SK-N-SH (cell line): ENCODE measurements around the gene TNFRSF12A. TPM values are rescaled to one million over a fixed set of nuclear protein-coding genes. Genes with fewer than 3 reads are reported as not detected.

ENCODE experiments used
- CTCF ChIA-PET: fragments of 300-600, 350-600 bp; formaldehyde crosslinking; extraction: SDS; loops from one replicate; lab custom pipeline; 2021; lab: Yijun Ruan, JAX
- POLR2A ChIA-PET: fragments of 350-600 bp; sonication (Branson Sonifier 250); formaldehyde crosslinking; extraction: SDS; loops from one replicate; lab custom pipeline; 2020; ENCODE audit warnings: antibody characterized with exemption, inconsistent platforms; lab: Yijun Ruan, JAX
- DNase-seq: peaks from one replicate; pipeline ENCODE4 v3.0.0; 2012
- H2AFZ ChIP-seq: fragments of 200-600 bp; sonication (generic); 2 replicates; pipeline ENCODE4 v1.8.1; 2016; ENCODE audit warnings: antibody characterized with exemption, mild to moderate bottlenecking, low read depth
- H3F3A ChIP-seq: fragments of 200-600 bp; sonication (generic); replicated peaks from 2 replicates; pipeline ENCODE3; 2016; ENCODE audit warnings: antibody characterized with exemption, mild to moderate bottlenecking; ENCODE audit not compliant: insufficient read depth
- H3K27ac ChIP-seq, 2 experiments: fragments of 200-500 bp in 1 of 2; fragments of 200-600 bp in 1 of 2; sonication (Bioruptor generic) in 1 of 2; sonication (generic), shearing (Covaris generic) in 1 of 2; 2 replicates each; pipeline versions ENCODE4 v1.5.1 to v1.6.1; 2014 to 2016; ENCODE audit warnings: low read depth in 2 of 2, inconsistent platforms in 1 of 2, low read length in 1 of 2, mild to moderate bottlenecking in 1 of 2, mixed read lengths in 1 of 2
- H3K27me3 ChIP-seq: fragments of 200-600 bp; sonication (generic), shearing (Covaris generic); 2 replicates; pipeline ENCODE4 v1.6.1; 2016; ENCODE audit warnings: mixed run types; ENCODE audit not compliant: insufficient read depth
- H3K36me3 ChIP-seq, 2 experiments: fragments of 200-500 bp in 1 of 2; fragments of 200-600 bp in 1 of 2; sonication (Bioruptor generic) in 1 of 2; sonication (generic) in 1 of 2; replicated peaks in 1 of 2; 2 replicates each; pipeline versions ENCODE3 to v1.5.1; 2014 to 2016; ENCODE audit warnings: low read length in 1 of 2, mild to moderate bottlenecking in 1 of 2; ENCODE audit not compliant: insufficient read depth in 2 of 2, control insufficient read depth in 1 of 2
- H3K4me1 ChIP-seq, 2 experiments: fragments of 200-500 bp in 1 of 2; fragments of 200-600 bp in 1 of 2; sonication (Bioruptor generic) in 1 of 2; sonication (generic), shearing (Covaris generic) in 1 of 2; 2 replicates each; pipeline versions ENCODE4 v1.5.1 to v1.6.1; 2014 to 2016; ENCODE audit warnings: low read depth in 1 of 2, low read length in 1 of 2, mixed run types in 1 of 2; ENCODE audit not compliant: insufficient read depth in 2 of 2, control insufficient read depth in 1 of 2
- H3K4me2 ChIP-seq: fragments of 200-600 bp; sonication (generic), shearing (Covaris generic); 2 replicates; pipeline ENCODE4 v1.6.1; 2017; ENCODE audit warnings: mixed run types
- H3K4me3 ChIP-seq, 2 experiments: fragments of 200-500 bp in 1 of 2; fragments of 200-600 bp in 1 of 2; sonication (Bioruptor generic) in 1 of 2; sonication (generic), shearing (Covaris generic) in 1 of 2; 2 replicates each; pipeline versions ENCODE4 v1.5.1 to v1.8.1; 2014 to 2016; ENCODE audit warnings: low read depth in 2 of 2, inconsistent platforms in 1 of 2, low read length in 1 of 2, mild to moderate bottlenecking in 1 of 2, mixed read lengths in 1 of 2, moderate library complexity in 1 of 2
- H3K79me2 ChIP-seq: fragments of 200-600 bp; sonication (generic); 2 replicates; pipeline ENCODE4 v1.8.1; 2017; ENCODE audit warnings: mild to moderate bottlenecking; ENCODE audit not compliant: insufficient read depth
- H3K9ac ChIP-seq: fragments of 200-600 bp; sonication (generic); 2 replicates; pipeline ENCODE4 v1.6.1; 2017; ENCODE audit warnings: mixed run types
- H3K9me2 ChIP-seq: fragments of 200-600 bp; sonication (generic); 2 replicates; pipeline ENCODE4 v1.6.1; 2017; ENCODE audit warnings: mixed run types
- H3K9me3 ChIP-seq: fragments of 200-600 bp; sonication (generic); 2 replicates; pipeline ENCODE4 v1.6.1; 2017; ENCODE audit warnings: mixed run types, mild to moderate bottlenecking, moderate library complexity
- H4K20me1 ChIP-seq: fragments of 200-600 bp; sonication (generic); 2 replicates; pipeline ENCODE4 v1.6.1; 2017; ENCODE audit warnings: mild to moderate bottlenecking, mixed run types; ENCODE audit not compliant: insufficient read depth
- CHD2 ChIP-seq: fragments of 150-350 bp; IDR thresholded peaks from 2 replicates; pipeline ENCODE4 v1.6.1; 2018; ENCODE audit warnings: low read length; ENCODE audit not compliant: partially characterized antibody
- CTCF ChIP-seq: fragments of 200-600 bp; sonication (generic); IDR thresholded peaks from 2 replicates; pipeline ENCODE4 v1.6.1; 2017; ENCODE audit warnings: antibody characterized with exemption, mild to moderate bottlenecking, moderate library complexity
- EZH2phosphoT487 ChIP-seq: fragments of 200-600 bp; sonication (generic); IDR thresholded peaks from 2 replicates; pipeline ENCODE4 v1.6.1; 2017; ENCODE audit warnings: low read depth, mixed run types, mild to moderate bottlenecking, antibody characterized with exemption, moderate library complexity, borderline replicate concordance
- FOXJ3 ChIP-seq: sonication (generic); formaldehyde crosslinking; IDR thresholded peaks from 2 replicates; pipeline ENCODE4 v1.5.1; 2020; ENCODE audit warnings: mild to moderate bottlenecking, missing genetic modification reagents
- FOXM1 ChIP-seq: IDR thresholded peaks from 2 replicates; pipeline ENCODE4 v1.4.0; 2012; ENCODE audit warnings: low read depth, mild to moderate bottlenecking
- GATA2 ChIP-seq: sonication (generic); formaldehyde crosslinking; IDR thresholded peaks from 2 replicates; pipeline ENCODE4 v1.5.0; 2020; ENCODE audit warnings: mild to moderate bottlenecking, missing genetic modification reagents
- JUND ChIP-seq: IDR thresholded peaks from 2 replicates; pipeline ENCODE4 v1.4.0; 2012
- MAX ChIP-seq: IDR thresholded peaks from 2 replicates; pipeline ENCODE4 v1.4.0; 2012; ENCODE audit warnings: low read depth
- MEF2A ChIP-seq: IDR thresholded peaks from 2 replicates; pipeline ENCODE4 v1.4.0; 2012; ENCODE audit warnings: low read depth, borderline replicate concordance
- POLR2AphosphoS5 ChIP-seq: IDR thresholded peaks from 2 replicates; pipeline ENCODE4 v1.6.1; 2012; ENCODE audit warnings: low read depth, low read length
- RFX5 ChIP-seq: IDR thresholded peaks from 2 replicates; pipeline ENCODE4 v1.6.1; 2012; ENCODE audit warnings: mild to moderate bottlenecking, improper control_type of control experiment, low read length
- TAF1 ChIP-seq: IDR thresholded peaks from 2 replicates; pipeline ENCODE4 v1.6.1; 2012; ENCODE audit warnings: low read depth, mild to moderate bottlenecking, low read length, moderate library complexity, borderline replicate concordance
- USF2 ChIP-seq: fragments of 150-350 bp; IDR thresholded peaks from 2 replicates; pipeline ENCODE4 v1.6.1; 2017; ENCODE audit warnings: antibody characterized with exemption, low read length, low read depth, borderline replicate concordance
- ZBTB33 ChIP-seq: IDR thresholded peaks from 2 replicates; pipeline ENCODE4 v1.4.0; 2012; ENCODE audit warnings: low read depth, borderline replicate concordance
- WGBS: methylation state at CpG from one replicate; pipeline ENCODE4 v1.1.6; 2017; ENCODE audit warnings: low lambda C conversion rate; 5-methylcytosine and 5-hydroxymethylcytosine counted together
- polyA plus RNA-seq, 3 experiments: library from polyadenylated mRNA; depleted of rRNA; stranded (reverse); fragments of >200 nt; gene quantifications; 2 replicates each; pipeline ENCODE4 v1.2.3, GENCODE V29; 2012
- TF ChIP-seq, protein P1 (sequence below): IDR thresholded peaks from 2 replicates; pipeline ENCODE4 v1.6.1; 2012; ENCODE audit warnings: mild to moderate bottlenecking, low read depth, low read length, moderate library complexity
- TF ChIP-seq, protein P2 (sequence below): fragments of 150-350 bp; IDR thresholded peaks from 2 replicates; pipeline ENCODE4 v1.6.1; 2016; ENCODE audit warnings: mild to moderate bottlenecking, low read depth, low read length

Gene TNFRSF12A
- polyA plus RNA-seq, 1 of the 3 experiments (the other 2 are of a cell fraction): 374 TPM

GRCh38 chr16:3004319-3004718 is 15.8 kb upstream of the TNFRSF12A start:
- H3K36me3 ChIP-seq: no peaks in the 10 kb centered on the region
- H3K9me2 ChIP-seq: no peaks in the 10 kb centered on the region
- H3K27me3 ChIP-seq: no peaks in the 10 kb centered on the region
- no peak overlapping the region for H2AFZ ChIP-seq
- H3K4me1 ChIP-seq: peaks cover 0 to 3% of the 10 kb centered on the region in 2 experiments; a peak in 1 of 4 replicates
- no peak for TF ChIP-seq MAX
- TF ChIP-seq MEF2A: no peak
- no peak for TF ChIP-seq ZBTB33
- TF ChIP-seq EZH2phosphoT487: no peak
- no peak for TF ChIP-seq RFX5
- TF ChIP-seq CHD2: no peak
- no peak for TF ChIP-seq GATA2
- no peak for TF ChIP-seq CTCF
- TF ChIP-seq FOXJ3 (CRISPR knock-in tag): no peak
- no peak for TF ChIP-seq USF2
- TF ChIP-seq POLR2AphosphoS5: no peak
- TF ChIP-seq, protein P1, sequence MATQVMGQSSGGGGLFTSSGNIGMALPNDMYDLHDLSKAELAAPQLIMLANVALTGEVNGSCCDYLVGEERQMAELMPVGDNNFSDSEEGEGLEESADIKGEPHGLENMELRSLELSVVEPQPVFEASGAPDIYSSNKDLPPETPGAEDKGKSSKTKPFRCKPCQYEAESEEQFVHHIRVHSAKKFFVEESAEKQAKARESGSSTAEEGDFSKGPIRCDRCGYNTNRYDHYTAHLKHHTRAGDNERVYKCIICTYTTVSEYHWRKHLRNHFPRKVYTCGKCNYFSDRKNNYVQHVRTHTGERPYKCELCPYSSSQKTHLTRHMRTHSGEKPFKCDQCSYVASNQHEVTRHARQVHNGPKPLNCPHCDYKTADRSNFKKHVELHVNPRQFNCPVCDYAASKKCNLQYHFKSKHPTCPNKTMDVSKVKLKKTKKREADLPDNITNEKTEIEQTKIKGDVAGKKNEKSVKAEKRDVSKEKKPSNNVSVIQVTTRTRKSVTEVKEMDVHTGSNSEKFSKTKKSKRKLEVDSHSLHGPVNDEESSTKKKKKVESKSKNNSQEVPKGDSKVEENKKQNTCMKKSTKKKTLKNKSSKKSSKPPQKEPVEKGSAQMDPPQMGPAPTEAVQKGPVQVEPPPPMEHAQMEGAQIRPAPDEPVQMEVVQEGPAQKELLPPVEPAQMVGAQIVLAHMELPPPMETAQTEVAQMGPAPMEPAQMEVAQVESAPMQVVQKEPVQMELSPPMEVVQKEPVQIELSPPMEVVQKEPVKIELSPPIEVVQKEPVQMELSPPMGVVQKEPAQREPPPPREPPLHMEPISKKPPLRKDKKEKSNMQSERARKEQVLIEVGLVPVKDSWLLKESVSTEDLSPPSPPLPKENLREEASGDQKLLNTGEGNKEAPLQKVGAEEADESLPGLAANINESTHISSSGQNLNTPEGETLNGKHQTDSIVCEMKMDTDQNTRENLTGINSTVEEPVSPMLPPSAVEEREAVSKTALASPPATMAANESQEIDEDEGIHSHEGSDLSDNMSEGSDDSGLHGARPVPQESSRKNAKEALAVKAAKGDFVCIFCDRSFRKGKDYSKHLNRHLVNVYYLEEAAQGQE: no peak
- TF ChIP-seq, protein P2, sequence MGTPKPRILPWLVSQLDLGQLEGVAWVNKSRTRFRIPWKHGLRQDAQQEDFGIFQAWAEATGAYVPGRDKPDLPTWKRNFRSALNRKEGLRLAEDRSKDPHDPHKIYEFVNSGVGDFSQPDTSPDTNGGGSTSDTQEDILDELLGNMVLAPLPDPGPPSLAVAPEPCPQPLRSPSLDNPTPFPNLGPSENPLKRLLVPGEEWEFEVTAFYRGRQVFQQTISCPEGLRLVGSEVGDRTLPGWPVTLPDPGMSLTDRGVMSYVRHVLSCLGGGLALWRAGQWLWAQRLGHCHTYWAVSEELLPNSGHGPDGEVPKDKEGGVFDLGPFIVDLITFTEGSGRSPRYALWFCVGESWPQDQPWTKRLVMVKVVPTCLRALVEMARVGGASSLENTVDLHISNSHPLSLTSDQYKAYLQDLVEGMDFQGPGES: no peak
- TF ChIP-seq TAF1: no peak
- no peak for TF ChIP-seq FOXM1
- TF ChIP-seq JUND: no peak
- no peak overlapping the region for H3K4me2 ChIP-seq
- no CpG with 5 or more reads among the region's 67 CpGs for WGBS
- DNase-seq: no peak
- no peak overlapping the region for H3K9ac ChIP-seq
- H3K9me3 ChIP-seq: no peaks in the 10 kb centered on the region
- ChIA-PET POLR2A (interaction anchor here (1.9 kb wide), 1 partner anchor 16 kb away, joined by 8 read pairs; the partner anchor contains the start of gene TNFRSF12A), CTCF (interaction anchor here (0.5 to 8.2 kb wide), 9 partner anchors 16 to 972 kb away, joined by 3 to 72 read pairs (median 4); partner anchors contain the start of genes CLDN6, HCFC1R1, THOC6 and TNFRSF12A)
- H4K20me1 ChIP-seq: no peaks in the 10 kb centered on the region
- H3K4me3 ChIP-seq: peak overlapping the region in 1 of 2 experiments; percentile 47; a peak in 2 of 4 replicates
- peaks cover 6% of the 10 kb centered on the region for H3F3A ChIP-seq
- no peak overlapping the region for H3K27ac ChIP-seq
- no peaks in the 10 kb centered on the region for H3K79me2 ChIP-seq
